ENCODE data around the gene ANKRD18A. TPM values are rescaled to one million over a fixed set of nuclear protein-coding genes. Genes with fewer than 3 reads are reported as not detected.

The ANKRD18A gene
- total RNA-seq (10 to 100 TPM in 2 of 6 donors, 1 to 10 TPM in 4; 5.9 to 14.1 (median 8.2) TPM), polyA plus RNA-seq (10 to 100 TPM in 1 of 2 donors, 1 to 10 TPM in 1; 2.1 to 20.6 TPM)

- peak; percentile 89 to 97 (median 96) for DNase-seq
- H3K4me1 ChIP-seq = no peaks in the 10 kb centered on the region
- H3K4me3 ChIP-seq = peak within 1 kb of the TSS; percentile 45 to 67 (median 46)
- intact Hi-C loops (cut with DNase I) = no loop called here
- peak; percentile 84 to 93 (median 86) for ATAC-seq
- H3K9me3 ChIP-seq = no peaks in the 10 kb centered on the region
- no peak for FAIRE-seq
- TF ChIP-seq, protein P1, sequence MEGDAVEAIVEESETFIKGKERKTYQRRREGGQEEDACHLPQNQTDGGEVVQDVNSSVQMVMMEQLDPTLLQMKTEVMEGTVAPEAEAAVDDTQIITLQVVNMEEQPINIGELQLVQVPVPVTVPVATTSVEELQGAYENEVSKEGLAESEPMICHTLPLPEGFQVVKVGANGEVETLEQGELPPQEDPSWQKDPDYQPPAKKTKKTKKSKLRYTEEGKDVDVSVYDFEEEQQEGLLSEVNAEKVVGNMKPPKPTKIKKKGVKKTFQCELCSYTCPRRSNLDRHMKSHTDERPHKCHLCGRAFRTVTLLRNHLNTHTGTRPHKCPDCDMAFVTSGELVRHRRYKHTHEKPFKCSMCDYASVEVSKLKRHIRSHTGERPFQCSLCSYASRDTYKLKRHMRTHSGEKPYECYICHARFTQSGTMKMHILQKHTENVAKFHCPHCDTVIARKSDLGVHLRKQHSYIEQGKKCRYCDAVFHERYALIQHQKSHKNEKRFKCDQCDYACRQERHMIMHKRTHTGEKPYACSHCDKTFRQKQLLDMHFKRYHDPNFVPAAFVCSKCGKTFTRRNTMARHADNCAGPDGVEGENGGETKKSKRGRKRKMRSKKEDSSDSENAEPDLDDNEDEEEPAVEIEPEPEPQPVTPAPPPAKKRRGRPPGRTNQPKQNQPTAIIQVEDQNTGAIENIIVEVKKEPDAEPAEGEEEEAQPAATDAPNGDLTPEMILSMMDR (IDR thresholded peaks at IDR 0.05) = peak; percentile 44 to 65 (median 60)
- no peaks in the 10 kb centered on the region for H3K27me3 ChIP-seq
- WGBS, 2 donors = 1% methylated on average over 65 to 76 of the region's 76 CpGs
- no peaks in the 10 kb centered on the region for H3K36me3 ChIP-seq
- peak within 1 kb of the TSS; percentile 74 to 96 (median 90) for H3K27ac ChIP-seq
These were observed at the start of gene ANKRD18A for GRCh38 chr9:38620483-38621433. ANKRD18A (minus strand) TSS chr9:38620596; CDS start chr9:38620285, 311 bp downstream.

DNA sequence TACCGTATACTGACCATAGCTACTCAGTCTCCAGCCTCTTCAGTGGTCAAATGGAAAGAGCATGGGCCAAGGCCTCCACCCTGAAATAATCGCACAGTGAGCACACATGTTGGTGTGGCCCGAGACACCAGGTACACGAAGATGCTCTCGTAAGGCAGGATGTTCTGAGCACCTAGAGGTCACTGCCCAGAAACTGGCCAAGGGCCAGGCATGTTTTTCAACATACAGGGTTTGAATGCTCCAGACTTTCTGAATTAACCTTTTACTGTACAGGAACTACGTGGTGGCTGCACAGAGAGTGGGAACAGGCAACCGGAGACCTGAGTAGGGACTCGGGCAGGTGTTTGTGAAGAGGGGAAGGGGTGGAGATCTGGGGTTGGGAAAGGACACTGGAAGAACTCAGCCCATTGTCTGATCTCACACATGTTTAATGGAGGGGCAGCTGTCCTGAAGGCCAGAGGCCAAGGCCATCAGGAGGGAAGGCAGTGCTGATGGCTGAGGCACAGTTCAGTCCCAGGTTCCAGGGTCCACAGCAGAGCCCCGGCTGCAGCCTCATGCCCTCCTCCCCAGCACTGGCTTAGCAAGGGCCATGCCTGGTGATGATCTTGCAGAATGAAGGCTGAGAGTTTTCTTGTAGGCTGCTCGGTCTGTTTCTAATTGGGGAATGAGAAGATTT lies 48.5 kb upstream of the ANKRD18A start:
- Histone ChIP-seq H3K36me3 (no peaks in the 10 kb centered on the region), H3K4me3 (no peak overlapping the region), H3K27ac (no peak overlapping the region), H3K9me3 (no peaks in the 10 kb centered on the region), H3K27me3 (no peaks in the 10 kb centered on the region), H3K4me1 (no peaks in the 10 kb centered on the region)
- TF ChIP-seq, protein P1 (IDR thresholded peaks at IDR 0.05) = no peak
- intact Hi-C loops (cut with DNase I) = no loop called here
- 74 to 78% methylated on average over 10 of the region's 10 CpGs for WGBS, 2 donors
- no peak for ATAC-seq
- no peak for FAIRE-seq
- no peak for DNase-seq

DNA sequence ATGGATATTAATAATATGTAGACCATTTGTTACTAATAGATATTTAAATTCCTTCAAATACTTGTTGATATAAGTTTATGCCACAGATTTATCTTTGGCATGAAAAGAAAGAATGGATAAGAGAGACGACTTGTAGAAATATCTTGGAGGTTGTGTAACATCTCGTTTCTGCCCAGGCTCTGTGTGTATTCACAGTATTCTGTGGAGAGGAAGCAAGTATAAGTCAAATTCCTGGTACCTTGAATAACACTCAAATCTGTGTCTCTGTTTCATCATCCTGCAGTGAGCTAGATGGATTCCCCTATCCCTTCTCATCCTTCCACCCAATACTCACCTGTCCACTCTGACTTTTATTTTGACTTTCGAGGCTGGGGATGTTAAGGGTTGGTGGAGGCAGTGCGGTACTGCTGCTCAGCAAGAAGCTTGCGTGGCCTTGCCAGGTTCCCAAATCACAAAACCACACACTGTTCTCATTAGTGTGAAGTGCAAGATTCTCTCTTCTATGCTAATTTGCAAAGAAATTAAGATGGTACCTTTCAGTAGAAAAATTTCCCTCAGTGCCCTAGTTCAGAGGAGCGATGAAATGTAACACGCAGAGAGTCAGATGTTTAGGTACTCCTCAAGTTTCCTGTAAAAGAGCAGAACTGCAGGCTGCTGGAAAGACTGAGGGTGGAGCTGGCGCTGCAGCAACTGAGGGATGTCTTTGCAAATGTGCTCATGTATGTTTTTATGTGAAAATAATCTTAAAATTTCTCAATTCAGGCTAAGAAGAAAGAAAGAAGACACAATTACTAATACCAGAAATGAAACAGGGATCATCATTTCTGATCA lies 42.6 kb upstream of the ANKRD18A start:
- TF ChIP-seq, protein P1 (IDR thresholded peaks at IDR 0.05) = no peak
- H3K27me3 ChIP-seq = no peaks in the 10 kb centered on the region
- no peak overlapping the region for H3K27ac ChIP-seq
- WGBS, 2 donors = 51 to 55% methylated on average over 8 of the region's 8 CpGs
- no peak for ATAC-seq
- no peaks in the 10 kb centered on the region for H3K36me3 ChIP-seq
- H3K4me3 ChIP-seq = no peak overlapping the region
- FAIRE-seq = no peak
- no peaks in the 10 kb centered on the region for H3K4me1 ChIP-seq
- intact Hi-C loops (cut with DNase I) = no loop called here
- H3K9me3 ChIP-seq = no peaks in the 10 kb centered on the region
- no peak for DNase-seq

DNA sequence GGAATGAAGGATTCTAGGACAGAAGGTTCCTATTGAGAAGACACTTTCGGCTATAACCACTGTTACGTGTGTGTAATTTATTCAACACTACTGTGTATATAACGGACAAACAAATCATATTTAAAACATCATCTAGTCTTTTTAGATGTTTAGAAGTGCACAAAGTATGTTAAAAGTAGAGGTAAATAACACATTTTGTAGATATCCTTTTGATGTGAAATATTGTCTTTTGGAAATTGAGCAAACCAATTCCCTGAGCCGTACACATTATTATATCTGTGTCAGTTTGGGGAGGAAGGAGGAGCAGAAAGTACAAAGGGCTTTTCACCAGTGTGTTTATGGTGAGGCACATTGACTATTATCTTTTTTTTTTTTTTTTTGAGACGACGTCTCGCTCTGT lies 39.1 kb upstream of the ANKRD18A start:
- no peak for FAIRE-seq
- H3K27ac ChIP-seq = no peak overlapping the region

More for the DNA sequence above, 39.1 kb upstream of the ANKRD18A start:
- intact Hi-C loops (cut with DNase I) = no loop called here
- TF ChIP-seq, protein P1 (IDR thresholded peaks at IDR 0.05) = no peak
- H3K36me3 ChIP-seq = no peaks in the 10 kb centered on the region
- H3K27me3 ChIP-seq = no peaks in the 10 kb centered on the region
- no peaks in the 10 kb centered on the region for H3K4me1 ChIP-seq
- H3K9me3 ChIP-seq = no peaks in the 10 kb centered on the region
- no peak overlapping the region for H3K4me3 ChIP-seq
- WGBS, 2 donors = 75 to 89% methylated on average over 7 of the region's 7 CpGs
- no peak for ATAC-seq
- DNase-seq = no peak
